Measurements from ENCODE around the gene TCF12.

The TCF12 gene

DNA sequence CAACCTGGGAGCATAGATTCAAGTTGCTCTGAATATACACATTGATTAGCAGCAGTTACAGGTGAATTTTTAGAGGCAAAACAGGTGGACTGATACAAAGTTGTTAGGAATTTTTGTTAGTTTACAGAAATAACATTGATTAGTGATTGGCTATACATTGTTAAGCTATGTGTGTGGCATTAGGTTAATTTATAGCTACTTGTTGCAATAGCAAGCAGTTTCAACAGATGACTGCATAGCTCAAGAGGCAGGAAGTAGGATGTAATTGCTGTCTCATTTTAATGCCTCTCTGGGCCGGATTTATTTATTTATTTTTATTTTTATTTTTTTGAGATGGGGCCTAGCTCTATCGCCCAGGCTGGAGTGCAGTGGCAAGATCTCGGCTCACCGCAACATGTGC lies 99.7 kb downstream of the TCF12 start:
- no peak for DNase-seq (ENCODE audit: low spot score)

DNA sequence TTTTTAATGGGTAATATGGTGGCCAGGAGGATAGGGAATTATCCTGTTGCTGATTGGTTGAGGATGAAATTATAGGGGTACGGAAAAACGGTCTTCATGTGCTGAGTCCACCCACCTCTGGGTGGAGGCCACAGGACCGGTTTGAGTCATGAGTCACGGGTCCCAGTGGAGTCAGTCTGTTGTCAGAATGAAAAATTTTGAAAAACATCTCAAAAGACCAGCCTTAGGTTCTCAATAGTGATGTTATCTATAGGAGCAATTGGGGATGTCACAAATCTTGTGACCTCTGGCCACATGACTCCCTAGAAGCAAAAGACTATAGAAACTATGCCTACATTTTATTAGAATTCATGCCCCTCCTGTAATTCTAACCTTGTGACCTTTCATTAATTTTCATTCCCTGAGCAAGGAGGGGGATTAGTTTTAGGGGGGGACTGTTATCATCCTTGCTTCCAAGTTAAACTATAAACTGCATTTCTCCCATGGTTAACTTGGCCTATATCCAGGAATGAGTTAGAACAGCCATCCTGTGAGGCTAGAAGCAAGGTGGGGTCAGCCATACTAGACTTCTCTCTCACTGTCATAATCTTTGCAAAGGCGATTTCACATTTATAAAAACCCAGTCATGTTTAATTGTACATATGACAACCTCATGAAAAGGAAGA lies 101.2 kb downstream of the TCF12 start:
- no peak for DNase-seq (ENCODE audit: low spot score)

DNA sequence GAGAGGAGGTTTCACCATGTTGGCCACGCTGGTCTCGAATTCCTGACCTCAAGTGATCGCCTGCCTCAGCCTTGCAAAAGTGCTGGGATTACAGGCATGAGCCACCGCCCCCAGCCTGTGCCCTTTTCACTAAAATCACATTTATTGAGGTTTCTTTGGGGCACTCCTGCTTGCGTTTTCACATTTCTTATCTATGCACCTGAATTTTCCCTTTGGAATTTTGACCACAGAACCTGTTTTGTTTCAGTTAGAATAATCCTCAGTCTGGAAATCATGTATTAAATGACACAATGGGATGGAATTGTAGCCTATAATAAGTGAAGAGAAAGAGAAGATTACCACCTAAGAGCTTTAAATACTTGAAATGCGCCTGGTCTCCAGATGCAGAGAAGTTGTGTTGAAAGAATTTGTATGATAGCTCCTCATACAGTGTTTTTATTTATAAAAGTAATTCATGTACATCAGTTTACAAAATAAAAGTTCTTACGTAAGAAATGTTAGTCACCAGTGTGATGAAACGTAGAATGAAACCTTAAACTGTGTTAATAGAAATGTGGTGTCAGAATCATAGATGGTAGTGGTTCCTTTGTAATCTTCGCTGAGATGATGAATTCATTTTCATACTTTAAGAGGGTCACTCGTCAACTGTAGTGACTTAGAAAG lies 107.0 kb downstream of the TCF12 start:
- no peak for DNase-seq (ENCODE audit: low spot score)

DNA sequence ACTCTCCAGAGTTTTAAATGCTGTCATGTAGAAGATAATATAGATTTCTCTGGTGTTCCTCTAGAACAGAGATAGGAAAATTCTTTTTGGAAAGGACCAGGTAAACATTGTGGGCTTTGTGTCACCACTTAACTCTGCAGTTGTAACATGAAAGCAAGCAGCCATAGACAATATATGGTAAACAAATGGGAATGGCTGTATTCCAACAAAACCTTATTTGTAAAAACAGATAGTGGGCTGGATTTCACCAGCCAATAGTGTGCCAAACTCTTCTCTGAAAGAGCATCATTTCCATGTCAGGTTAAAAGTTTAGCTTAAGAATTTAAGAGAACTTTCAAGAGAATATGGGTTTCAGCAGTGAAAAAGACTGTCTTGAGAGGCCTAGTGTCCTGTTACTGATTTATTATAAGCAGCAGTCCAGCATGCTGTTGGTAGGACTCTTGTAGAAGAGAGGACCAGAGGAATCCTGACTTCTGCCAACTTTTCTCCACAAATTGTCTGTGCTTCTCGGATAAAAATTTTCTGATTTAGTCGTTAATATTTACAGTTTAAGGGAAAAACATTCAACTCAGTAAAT lies 107.7 kb downstream of the TCF12 start:
- DNase-seq (ENCODE audit: low spot score) = no peak

DNA sequence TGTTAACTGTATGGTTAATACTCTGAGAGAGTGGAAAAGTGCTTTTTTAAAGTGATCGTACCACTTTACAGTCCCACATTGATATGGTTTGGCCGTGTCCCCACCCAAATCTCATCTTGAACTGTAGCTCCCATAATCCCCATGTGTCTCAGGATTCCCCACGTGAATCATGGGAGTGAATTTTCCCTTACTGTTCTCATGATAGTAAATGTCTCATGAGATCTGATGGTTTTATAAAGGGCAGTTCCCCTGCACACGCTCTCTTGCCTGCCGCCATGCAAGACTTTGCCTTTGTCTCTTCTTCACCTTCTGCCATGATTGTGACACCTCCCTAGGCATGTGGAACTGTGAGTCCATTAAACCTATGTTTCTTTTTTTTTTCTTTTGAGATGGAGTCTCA lies 109.2 kb downstream of the TCF12 start:
- DNase-seq (ENCODE audit: low spot score) = no peak

DNA sequence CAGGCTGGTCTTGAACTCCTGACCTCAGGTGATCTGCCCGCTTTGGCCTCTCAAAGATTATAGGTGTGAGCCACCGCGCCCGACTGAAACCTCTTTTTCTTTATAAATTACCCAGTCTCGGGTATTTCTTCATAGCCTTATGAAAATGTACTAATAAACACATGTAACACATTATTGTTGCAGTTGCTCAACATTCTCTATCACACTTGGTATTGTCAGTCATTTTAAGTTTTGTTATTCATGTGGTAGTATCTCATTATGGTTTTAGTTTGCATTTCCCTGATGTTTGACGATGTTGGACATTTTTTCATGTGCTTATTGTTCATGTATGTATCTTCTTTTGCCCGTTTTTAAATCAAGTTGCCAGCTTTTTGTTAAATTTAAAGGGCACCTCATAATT lies 109.7 kb downstream of the TCF12 start:
- no peak for DNase-seq (ENCODE audit: low spot score)

DNA sequence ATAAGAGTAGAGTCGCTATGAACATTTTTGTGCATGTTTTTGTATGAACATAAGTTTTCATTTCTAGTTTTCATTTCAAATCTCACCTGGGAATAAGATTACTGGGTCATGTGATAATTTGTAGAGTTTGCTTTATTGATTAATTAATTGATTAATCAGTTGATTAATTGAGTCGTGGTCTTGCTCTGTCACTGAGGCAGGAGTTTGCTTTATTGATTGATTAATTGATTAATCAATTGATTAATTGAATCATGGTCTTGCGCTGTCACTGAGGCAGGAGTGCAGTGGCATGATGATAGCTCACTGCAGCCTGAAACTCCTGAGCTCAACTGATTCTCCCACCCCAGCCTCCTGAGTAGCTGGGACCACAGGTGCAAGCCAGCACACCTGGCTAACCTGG lies 111.6 kb downstream of the TCF12 start:
- no peak for DNase-seq (ENCODE audit: low spot score)

DNA sequence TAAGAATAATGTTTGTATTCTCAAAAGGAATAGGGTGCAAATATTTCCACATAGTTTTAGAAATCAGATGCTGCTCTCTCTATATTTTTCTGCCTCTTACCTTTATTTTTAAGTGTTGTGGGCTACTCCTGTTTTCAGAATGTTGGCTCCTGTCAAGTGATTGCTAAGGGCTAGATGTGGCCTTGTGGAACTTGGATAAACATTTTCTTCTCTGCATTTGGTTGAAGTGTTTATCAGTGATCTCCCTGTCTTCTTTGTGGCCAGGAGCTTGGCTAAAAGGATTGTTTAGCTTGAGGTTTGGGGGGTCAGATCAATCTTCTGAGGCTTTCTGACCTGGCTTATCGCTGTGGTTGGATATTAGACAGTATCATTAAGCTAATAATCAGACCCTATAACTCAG lies 112.6 kb downstream of the TCF12 start:
- DNase-seq (ENCODE audit: low spot score) = no peak

GRCh38 chr15:57031605-57032004 lies 113.2 kb downstream of the TCF12 start:
- DNase-seq (ENCODE audit: low spot score) = no peak

DNA sequence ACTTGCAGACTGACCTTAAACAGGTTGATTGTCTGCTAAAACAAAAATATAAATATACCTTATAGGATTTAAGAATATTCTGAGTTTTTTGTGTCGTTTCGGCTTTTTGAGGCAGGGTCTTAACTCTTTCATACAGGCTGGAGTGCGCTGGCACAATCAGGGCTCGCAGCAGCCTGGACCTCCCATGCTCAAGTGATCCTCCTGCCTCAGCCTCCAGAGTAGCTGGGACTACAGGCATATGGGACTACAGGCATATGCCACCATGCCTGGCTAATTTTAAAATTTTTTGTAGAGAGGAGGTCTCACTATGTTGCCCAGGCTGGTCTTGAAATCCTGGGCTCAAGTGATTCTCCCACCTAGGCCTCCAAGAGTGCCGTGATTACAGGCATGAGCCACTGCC lies 113.9 kb downstream of the TCF12 start:
- DNase-seq (ENCODE audit: low spot score) = no peak

DNA sequence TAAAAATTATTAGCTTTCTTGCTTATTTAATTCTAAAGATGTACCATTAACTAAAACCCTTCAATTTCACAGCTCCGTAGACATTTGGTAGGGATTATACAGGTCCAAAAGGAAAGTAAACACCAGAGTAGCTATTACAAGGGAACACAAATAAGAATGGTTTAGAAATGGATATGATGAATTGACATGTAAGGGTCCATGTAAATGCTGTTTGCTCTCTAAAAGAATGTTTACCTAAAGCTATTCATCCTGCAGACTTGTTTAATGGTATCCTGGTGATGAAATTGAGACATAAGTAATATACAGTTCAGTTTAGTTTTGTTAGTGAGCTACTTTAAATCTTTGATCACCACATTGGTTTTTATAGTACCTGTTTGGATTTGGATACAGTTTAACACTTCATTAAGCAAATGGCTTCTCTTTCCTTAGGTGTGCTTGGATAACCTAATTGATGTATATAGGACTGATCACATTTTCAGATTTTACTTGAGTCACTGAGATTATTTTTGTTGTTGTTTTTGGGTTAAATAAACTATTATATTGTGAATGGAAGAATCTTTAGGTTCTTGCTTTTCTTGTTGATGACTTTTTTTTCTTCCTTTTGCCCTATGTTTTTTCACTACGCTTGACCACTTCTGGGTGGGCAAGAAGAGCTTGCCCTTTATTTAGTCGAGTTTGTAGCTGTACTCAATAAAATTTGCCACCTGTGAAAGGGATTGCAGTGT lies 115.4 kb downstream of the TCF12 start:
- no peak for DNase-seq (ENCODE audit: low spot score)

DNA sequence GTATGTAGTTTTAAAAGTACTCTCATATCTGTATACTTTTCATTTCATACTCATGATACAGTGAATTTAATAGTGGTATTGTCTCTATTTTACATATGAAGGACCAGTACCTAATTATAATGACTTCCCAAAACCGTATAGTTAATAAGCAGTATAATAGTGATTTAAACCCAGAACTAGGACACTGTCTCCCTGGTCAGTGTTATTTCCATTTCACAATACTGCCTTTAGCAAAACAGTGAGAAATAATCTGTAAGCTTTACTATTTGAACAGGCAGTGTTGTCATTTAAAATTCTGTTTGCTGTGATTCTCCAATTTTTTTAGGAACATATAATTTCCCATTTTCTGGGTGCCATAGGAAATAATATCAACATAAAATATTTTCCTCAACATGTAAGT lies 116.2 kb downstream of the TCF12 start:
- no peak for DNase-seq (ENCODE audit: low spot score)

DNA sequence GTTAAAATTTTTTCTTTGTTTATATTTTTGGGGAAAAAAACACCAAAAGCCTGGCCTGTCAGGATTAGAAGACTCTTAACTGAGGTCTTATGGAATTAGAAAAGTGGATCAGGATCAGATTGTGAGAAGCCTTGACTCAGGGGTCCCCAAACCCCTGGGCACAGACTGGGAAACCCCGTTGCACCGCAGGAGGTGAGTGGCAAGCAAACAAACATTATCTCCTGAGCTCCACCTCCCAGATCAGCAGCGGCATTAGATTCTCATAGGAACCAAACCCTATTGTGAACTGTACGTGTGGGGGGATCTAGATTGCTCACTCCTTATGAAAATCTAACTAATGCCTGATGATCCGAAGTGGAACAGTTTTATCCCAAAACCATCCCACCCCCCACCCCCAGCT lies 117.2 kb downstream of the TCF12 start:
- DNase-seq (ENCODE audit: low spot score) = no peak

DNA sequence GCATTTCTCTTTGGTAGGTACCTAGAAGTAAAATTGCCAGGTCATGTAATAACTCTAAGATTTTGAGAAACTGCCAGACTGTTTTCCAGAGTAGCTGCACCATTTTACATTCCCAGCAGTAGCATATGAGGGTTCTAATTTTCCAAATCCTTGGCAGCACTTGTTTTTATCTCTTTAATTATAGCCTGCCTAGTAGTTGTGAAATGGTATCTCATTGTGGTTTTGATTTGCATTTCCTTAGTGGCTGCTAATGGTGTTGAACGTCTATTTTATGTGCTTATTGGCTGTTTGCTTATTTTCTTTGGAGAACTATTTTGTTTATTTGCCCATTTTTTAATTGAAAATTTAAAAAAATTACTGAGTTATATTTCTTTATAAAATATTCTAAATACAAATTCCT lies 117.9 kb downstream of the TCF12 start:
- no peak for DNase-seq (ENCODE audit: low spot score)

DNA sequence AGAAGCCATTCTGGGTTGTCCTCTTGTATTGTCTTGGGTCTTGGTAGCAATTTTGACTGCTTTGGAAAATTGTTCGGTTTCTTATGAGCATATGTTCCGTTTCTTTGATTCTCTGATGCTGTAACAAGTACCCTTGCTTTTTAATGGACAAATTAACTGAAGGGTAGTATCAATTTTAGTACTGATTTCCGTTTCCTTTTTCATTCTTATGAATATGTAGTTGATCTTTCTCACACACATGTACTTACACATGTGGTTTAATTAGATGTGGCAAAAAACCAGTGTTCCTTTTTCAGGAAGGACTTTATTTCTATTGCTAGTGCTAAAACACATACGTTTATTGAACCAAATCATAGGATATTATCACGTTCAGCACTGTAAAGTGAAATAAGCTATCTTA lies 119.1 kb downstream of the TCF12 start:
- DNase-seq (ENCODE audit: low spot score) = no peak

DNA sequence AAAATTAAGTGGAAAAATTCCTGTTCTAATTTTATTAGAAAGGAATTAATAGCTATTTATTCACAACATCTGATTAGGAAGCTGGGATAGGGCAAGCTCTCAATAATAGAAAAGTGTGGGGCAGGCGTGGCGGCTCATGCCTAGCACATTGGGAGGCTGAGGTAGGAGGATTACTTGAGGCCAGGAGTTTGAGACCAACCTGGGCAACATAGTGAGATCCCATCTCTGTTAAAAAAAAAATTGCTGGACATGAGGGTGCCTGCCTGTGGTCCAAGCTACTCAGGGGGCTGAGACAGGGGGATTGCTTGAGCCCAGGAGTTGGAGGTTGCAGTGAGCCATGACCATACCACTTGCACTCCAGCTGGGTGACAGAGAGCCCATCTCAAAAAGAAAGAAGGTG lies 119.6 kb downstream of the TCF12 start:
- no peak for DNase-seq (ENCODE audit: low spot score)

DNA sequence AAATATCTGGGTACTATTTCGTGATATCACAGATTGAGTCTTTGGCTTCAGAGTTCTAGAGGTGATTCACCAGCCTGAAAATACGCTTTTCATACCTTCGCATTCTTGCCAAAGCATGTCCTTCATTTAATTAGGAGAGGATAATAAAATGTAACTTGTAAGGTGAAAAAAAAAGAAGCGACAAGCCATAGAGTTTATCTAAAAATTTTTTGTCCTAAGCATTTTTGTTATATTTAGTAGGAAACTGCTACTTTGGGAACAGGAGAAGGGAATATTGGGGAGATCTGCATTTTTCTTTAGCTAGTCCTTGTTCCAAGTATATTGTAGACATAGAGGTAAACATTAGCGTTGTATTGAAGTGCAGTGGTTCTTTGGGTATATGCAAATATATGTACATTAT lies 120.1 kb downstream of the TCF12 start:
- no peak for DNase-seq (ENCODE audit: low spot score)

GRCh38 chr15:57041416-57041815 lies 123.0 kb downstream of the TCF12 start:
- DNase-seq (ENCODE audit: low spot score) = no peak

DNA sequence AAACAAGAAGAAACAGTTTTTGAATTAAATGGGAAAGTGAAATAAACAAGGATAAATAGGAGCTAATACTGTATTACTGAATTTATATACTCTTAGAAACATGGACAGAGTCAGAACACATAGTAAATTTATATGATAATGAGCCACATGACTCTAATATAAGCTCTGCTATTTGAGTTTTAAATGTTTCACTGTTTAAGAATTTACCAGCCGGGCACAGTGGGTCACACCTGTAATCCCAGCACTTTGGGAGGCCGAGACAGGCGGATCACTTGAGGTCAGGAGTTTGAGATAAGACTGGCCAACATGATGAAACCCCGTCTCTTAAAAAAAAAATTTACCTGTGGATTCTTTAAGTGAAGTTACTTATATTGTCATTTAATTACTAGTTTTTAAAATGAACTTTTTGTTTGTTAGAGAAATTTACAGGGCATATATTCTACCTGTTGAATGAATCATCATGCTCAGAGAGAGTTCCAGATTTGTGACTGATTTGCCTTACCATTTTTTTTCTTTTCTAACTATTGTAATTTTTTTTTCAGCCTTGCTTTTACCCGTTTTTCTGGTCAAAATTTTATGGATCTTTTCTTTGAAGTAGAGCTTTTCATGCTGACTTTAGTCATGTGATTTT lies 125.7 kb downstream of the TCF12 start:
- no peak for DNase-seq (ENCODE audit: low spot score)

GRCh38 chr15:57044970-57045369 lies 126.5 kb downstream of the TCF12 start:
- no peak for DNase-seq (ENCODE audit: low spot score)

DNA sequence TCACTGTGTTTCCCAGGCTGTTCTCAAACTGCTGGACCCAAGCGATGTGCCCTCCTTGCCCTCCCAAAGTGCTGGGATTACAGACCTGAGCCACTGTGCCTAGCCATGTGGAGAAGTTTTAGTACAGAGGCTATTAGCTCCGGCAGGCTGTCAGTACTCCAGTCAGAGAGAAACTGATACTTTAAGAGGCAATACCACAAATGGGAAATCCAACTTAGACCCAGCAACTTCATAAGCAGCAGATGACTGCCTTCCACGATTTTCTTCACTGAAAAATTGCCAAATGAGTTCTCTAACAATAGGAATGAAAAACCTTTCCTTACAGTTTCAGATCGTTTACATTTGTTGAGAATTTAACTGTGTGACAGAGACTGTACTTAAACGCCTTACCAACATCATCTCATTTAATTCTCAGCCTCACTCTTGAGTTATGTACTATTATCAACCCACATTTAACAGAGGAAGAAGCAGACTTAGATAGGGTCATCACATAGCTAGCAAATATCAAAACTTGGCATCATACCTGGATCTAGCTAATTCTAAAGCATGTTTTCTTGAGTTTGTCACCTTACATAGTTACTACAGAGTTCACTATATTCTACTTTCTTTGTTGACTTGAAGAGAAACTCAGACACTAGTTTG lies 127.4 kb downstream of the TCF12 start:
- DNase-seq (ENCODE audit: low spot score) = no peak

- DNase-seq (ENCODE audit: low spot score) = no peak
Observed at GRCh38 chr15:57048930-57049549, 130.6 kb downstream of the TCF12 start.

Data from hematopoietic multipotent progenitor cell treated with erythropoietin and hydrocortisone succinate and interleukin-3 and kit ligand, for 15 days (in vitro differentiated cells).